ENCODE measurements around the gene USP6.

GRCh38 chr17:5210614-5211252 is 94.9 kb downstream of the USP6 start:
- TF ChIP-seq POLR2A (IDR thresholded peaks at IDR 0.05) (no peak), CTCF (IDR thresholded peaks at IDR 0.05 in 4 of 5, conservative IDR thresholded peaks at IDR 0.05 in 1 of 5) (no peak)
